Esophagus squamous epithelium (tissue), 4 donors: ENCODE measurements around the gene APOBEC2.

ENCODE experiments used
- CTCF ChIP-seq, 6 experiments: fragments of 450-650 bp in 4 of 6; fragments of 200-600 bp in 2 of 6; sonication (generic) in 2 of 6; IDR thresholded peaks; one replicate each; pipeline ENCODE4 v1.5.1; 2016 to 2019; ENCODE audit warnings: antibody characterized with exemption in 6 of 6, mild to moderate bottlenecking in 4 of 6, moderate library complexity in 4 of 6
- POLR2A ChIP-seq, 4 donors: fragments of 450-650 bp; IDR thresholded peaks; one replicate each; pipeline ENCODE4 v1.6.1; 2017; ENCODE audit warnings: antibody characterized with exemption in 4 of 4, mild to moderate bottlenecking in 4 of 4, moderate library complexity in 3 of 4

- TF ChIP-seq CTCF (IDR thresholded peaks at IDR 0.05) (no peak), POLR2A (IDR thresholded peaks at IDR 0.05) (no peak)
Measured at GRCh38 chr6:41028561-41029412, 24.2 kb upstream of the APOBEC2 start.
